Endodermal cell (in vitro differentiated cells): ENCODE data around the gene CNPY3. TPM values are rescaled to one million over a fixed set of nuclear protein-coding genes. Genes with fewer than 3 reads are reported as not detected.
"Not testable (repeated sequence)": the region's sequence is repeated elsewhere in the genome, so short reads cannot be mapped to it uniquely, and the experiment has no call there.

ENCODE experiments used
- DNase-seq: peaks from one replicate; pipeline ENCODE4 v3.0.0-alpha.2; 2017
- H3K27ac ChIP-seq: 2 replicates; pipeline ENCODE4 v1.5.1; 2013; ENCODE audit warnings: mild to moderate bottlenecking, low read depth, low read length, moderate library complexity
- H3K27me3 ChIP-seq: 2 replicates; pipeline ENCODE4 v1.6.1; 2013; ENCODE audit warnings: mild to moderate bottlenecking, low read length, moderate library complexity; ENCODE audit not compliant: insufficient read depth, control insufficient read depth, poor library complexity, severe bottlenecking
- H3K36me3 ChIP-seq: 2 replicates; pipeline ENCODE4 v1.7.0; 2013; ENCODE audit warnings: mild to moderate bottlenecking, low read length, moderate library complexity; ENCODE audit not compliant: control insufficient read depth, insufficient read depth
- H3K4me1 ChIP-seq: one replicate; pipeline ENCODE4 v1.7.0; 2013; ENCODE audit warnings: low read length; ENCODE audit not compliant: control insufficient read depth, insufficient read depth
- H3K4me3 ChIP-seq: 2 replicates; pipeline ENCODE4 v1.5.1; 2013; ENCODE audit warnings: mild to moderate bottlenecking, low read length, moderate library complexity
- H3K9ac ChIP-seq: 2 replicates; pipeline ENCODE4 v1.6.1; 2013; ENCODE audit warnings: mild to moderate bottlenecking, low read length, moderate library complexity; ENCODE audit not compliant: poor library complexity, severe bottlenecking; ENCODE audit errors: extremely low read depth
- H3K9me3 ChIP-seq: 2 replicates; pipeline ENCODE4 v1.6.1; 2013; ENCODE audit warnings: mild to moderate bottlenecking, low read length, moderate library complexity; ENCODE audit not compliant: control insufficient read depth
- H3K27ac Mint-ChIP-seq: 2 replicates; pipeline ENCODE4 v1.8.0; 2020; ENCODE audit warnings: mixed read lengths
- H3K27me3 Mint-ChIP-seq: 2 replicates; pipeline ENCODE4 v1.8.0; 2021; ENCODE audit warnings: mild to moderate bottlenecking, mixed read lengths; ENCODE audit not compliant: insufficient read depth
- H3K36me3 Mint-ChIP-seq: 2 replicates; pipeline ENCODE4 v1.8.0; 2020; ENCODE audit warnings: low read depth, mixed read lengths
- H3K4me1 Mint-ChIP-seq: 2 replicates; pipeline ENCODE4 v1.8.0; 2020; ENCODE audit warnings: mixed read lengths
- H3K4me3 Mint-ChIP-seq: 2 replicates; pipeline ENCODE4 v1.8.0; 2020; ENCODE audit warnings: mild to moderate bottlenecking, moderate library complexity, mixed read lengths
- H3K9me3 Mint-ChIP-seq: 2 replicates; pipeline ENCODE4 v1.8.0; 2020; ENCODE audit warnings: mild to moderate bottlenecking, mixed read lengths
- CTCF ChIP-seq: fragments of 200-600 bp; sonication (generic); conservative IDR thresholded peaks from 2 replicates; pipeline ENCODE4 v1.5.0; 2021; ENCODE audit warnings: antibody characterized with exemption, mild to moderate bottlenecking
- WGBS, 2 experiments: methylation state at CpG; one replicate each; pipeline versions ENCODE4 v1.1.5 to v1.1.7; 2013; ENCODE audit warnings: missing lambda C conversion rate in 2 of 2, mixed read lengths in 1 of 2; ENCODE audit not compliant: insufficient coverage in 1 of 2, insufficient read length in 1 of 2; 5-methylcytosine and 5-hydroxymethylcytosine counted together
- long read RNA-seq, 4 experiments: library from polyadenylated mRNA in 2 of 4; library from RNA in 1 of 4; library from capped mRNA in 1 of 4; stranded (forward) in 3 of 4; unstranded in 1 of 4; transcript quantifications; one replicate each; pipeline ENCODE4 v2.0.0, GENCODE V29; 2020 to 2021; ENCODE audit warnings: inconsistent platforms in 1 of 4
- polyA plus RNA-seq, 2 experiments: library from polyadenylated mRNA; stranded (reverse); fragments of 50-300 nt; gene quantifications; one replicate each; pipeline ENCODE4 v1.2.3, GENCODE V29; 2013
- total RNA-seq, 2 donors: library from RNA; stranded (reverse); fragmentation: NEBNext Ultra II Directional in 1 of 2; extraction: Animal tissue kit (Norgen Biotek cat#: 25700) in 1 of 2; gene quantifications; 2 replicates in 1 of 2; 3 replicates in 1 of 2; pipeline ENCODE4 v1.2.1, GENCODE V29; 2021

CNPY3 gene
- 10 to 100 TPM; 72.7 to 73.6 TPM for total RNA-seq
- polyA plus RNA-seq (2013, experiment 1 of 2), result 57.4 TPM
- polyA plus RNA-seq (2013, experiment 2 of 2), result 50.6 TPM
- long read RNA-seq, experiment 1, transcript CNPY3-201 (6 exons, 1,704 nt), result major isoform, 23 of 49 reads
- long read RNA-seq, experiment 1, partial matches to known transcripts, result 15 of 49 reads
- long read RNA-seq, experiment 1, other reads (novel, unspliced or antisense), result 11 of 49 reads
- long read RNA-seq, experiment 2, transcript CNPY3-201 (6 exons, 1,704 nt), result major isoform, 80 of 103 reads
- long read RNA-seq, experiment 2, partial matches to known transcripts, result 4 of 103 reads
- long read RNA-seq, experiment 2, other reads (novel, unspliced or antisense), result 19 of 103 reads
- long read RNA-seq, experiment 3, transcript CNPY3-201 (6 exons, 1,704 nt), result major isoform, 366 of 445 reads
- long read RNA-seq, experiment 3, partial matches to known transcripts, result 8 of 445 reads
- long read RNA-seq, experiment 3, other reads (novel, unspliced or antisense), result 71 of 445 reads
- long read RNA-seq, experiment 4, transcript CNPY3-201 (6 exons, 1,704 nt), result major isoform, 206 of 258 reads
- long read RNA-seq, experiment 4, partial matches to known transcripts, result 13 of 258 reads
- long read RNA-seq, experiment 4, other reads (novel, unspliced or antisense), result 39 of 258 reads

- 0 to 1% methylated on average over 35 to 63 of the region's 63 CpGs for WGBS, 2 experiments
- peak within 1 kb of the TSS; percentile 98 for H3K27ac Mint-ChIP-seq
- peak within 1 kb of the TSS; percentile 95 for H3K27ac ChIP-seq
- H3K36me3 ChIP-seq, result peaks cover 12% of the 10 kb centered on the region
- no peaks in the 10 kb centered on the region for H3K9me3 ChIP-seq
- H3K4me1 Mint-ChIP-seq, result peaks cover 25% of the 10 kb centered on the region
- DNase-seq, result peak; percentile 99
- H3K27me3 Mint-ChIP-seq, result no peaks in the 10 kb centered on the region
- no peaks in the 10 kb centered on the region for H3K27me3 ChIP-seq
- H3K36me3 Mint-ChIP-seq, result peaks cover 11% of the 10 kb centered on the region
- TF ChIP-seq CTCF, result no peak
- H3K9ac ChIP-seq, result peak within 1 kb of the TSS; percentile 66
- peak within 1 kb of the TSS; percentile 91 for H3K4me3 ChIP-seq
- no peaks in the 10 kb centered on the region for H3K9me3 Mint-ChIP-seq
- H3K4me1 ChIP-seq, result peaks cover 5% of the 10 kb centered on the region
- H3K4me3 Mint-ChIP-seq, result peak within 1 kb of the TSS; percentile 97
These were observed at the start of gene CNPY3 for GRCh38 chr6:42928986-42929820. Gene CNPY3 (plus strand): TSS chr6:42929480. CDS start chr6:42929571, 91 bp downstream.

GRCh38 chr6:42880240-42880817 is 49.0 kb upstream of the CNPY3 start:
- H3K27me3 Mint-ChIP-seq, H3K4me1 ChIP-seq, H3K4me1 Mint-ChIP-seq, H3K27me3 ChIP-seq, DNase-seq, H3K9me3 Mint-ChIP-seq, H3K9me3 ChIP-seq: not testable (repeated sequence)
- H3K27ac Mint-ChIP-seq, result peak overlapping the region; percentile 99
- H3K36me3 ChIP-seq, result peaks cover 29% of the 10 kb centered on the region
- H3K4me3 Mint-ChIP-seq, result peak overlapping the region; percentile 100
- H3K36me3 Mint-ChIP-seq, result peaks cover 31% of the 10 kb centered on the region
- peak overlapping the region; percentile 96 for H3K4me3 ChIP-seq
- H3K27ac ChIP-seq, result peak overlapping the region; percentile 97
- 28 to 31% methylated on average over 15 to 25 of the region's 25 CpGs for WGBS, 2 experiments
- H3K9ac ChIP-seq, result peak overlapping the region; percentile 95

GRCh38 chr6:42880871-42881270 is 48.4 kb upstream of the CNPY3 start:
- not testable (repeated sequence) for H3K27ac ChIP-seq, H3K9me3 ChIP-seq, DNase-seq, H3K27me3 ChIP-seq, H3K4me1 ChIP-seq, H3K9me3 Mint-ChIP-seq, H3K4me1 Mint-ChIP-seq, H3K27me3 Mint-ChIP-seq
- Mint-ChIP-seq H3K27ac (peak overlapping the region; percentile 99), H3K4me3 (peak overlapping the region; percentile 100), H3K36me3 (peaks cover 36% of the 10 kb centered on the region)
- 88 to 92% methylated on average over 10 to 12 of the region's 12 CpGs for WGBS, 2 experiments
- Histone ChIP-seq H3K4me3 (peak overlapping the region; percentile 96), H3K36me3 (peaks cover 35% of the 10 kb centered on the region), H3K9ac (peak overlapping the region; percentile 95)
